HG03354 (cell line): ENCODE results near the gene PHTF1.
"Not testable (repeated sequence)": the region's sequence is repeated elsewhere in the genome, so short reads cannot be mapped to it uniquely, and the experiment has no call there.

Source experiments
- ATAC-seq: cut with Tn5 transposase; IDR thresholded peaks from one replicate; pipeline ENCODE4 v1.9.1; 2021; ENCODE audit warnings: mild to moderate bottlenecking; ENCODE audit not compliant: unreplicated experiment, poor library complexity, severe bottlenecking

Gene PHTF1

DNA sequence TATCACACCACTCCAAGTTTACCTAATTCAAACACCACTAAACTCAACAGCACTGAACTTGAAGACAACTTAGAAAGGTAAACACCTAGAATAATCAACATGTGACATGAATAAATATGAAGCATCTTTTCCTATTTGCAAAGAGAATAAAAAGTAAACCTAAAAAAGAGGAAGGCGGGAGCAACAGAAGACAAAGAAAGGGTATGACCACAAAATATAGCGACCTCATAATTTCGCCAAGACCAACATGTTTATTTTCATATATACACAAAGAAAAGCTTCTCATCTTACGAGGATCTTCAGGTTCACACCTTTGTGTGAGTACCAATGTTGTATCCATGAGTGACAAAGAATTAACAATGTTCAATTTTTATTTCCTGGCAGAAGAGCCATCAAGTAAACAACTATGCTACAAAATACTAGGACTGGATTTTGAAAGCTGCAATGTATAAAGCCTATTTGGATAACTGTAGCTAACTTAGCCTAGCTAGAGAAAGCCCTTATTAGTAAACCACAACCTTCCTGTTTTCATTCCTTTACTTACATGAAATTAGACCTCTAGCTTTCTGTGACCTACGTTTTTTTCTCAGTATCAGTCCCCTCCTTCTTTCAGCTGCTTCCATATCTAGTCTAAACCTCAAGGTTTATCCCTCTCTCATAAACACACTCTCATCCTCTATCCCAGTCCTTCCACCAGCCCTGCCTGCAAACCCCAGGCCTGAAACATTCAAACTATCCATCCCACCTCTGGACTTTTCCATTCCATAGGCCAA lies 21.3 kb upstream of the PHTF1 start:
- peak; percentile 30 for ATAC-seq

GRCh38 chr1:113779542-113779941 lies 20.3 kb upstream of the PHTF1 start:
- no peak for ATAC-seq

- ATAC-seq = no peak
Measured at GRCh38 chr1:113777561-113777960, 18.3 kb upstream of the PHTF1 start.

GRCh38 chr1:113770031-113770430 lies 10.7 kb upstream of the PHTF1 start:
- ATAC-seq = no peak

DNA sequence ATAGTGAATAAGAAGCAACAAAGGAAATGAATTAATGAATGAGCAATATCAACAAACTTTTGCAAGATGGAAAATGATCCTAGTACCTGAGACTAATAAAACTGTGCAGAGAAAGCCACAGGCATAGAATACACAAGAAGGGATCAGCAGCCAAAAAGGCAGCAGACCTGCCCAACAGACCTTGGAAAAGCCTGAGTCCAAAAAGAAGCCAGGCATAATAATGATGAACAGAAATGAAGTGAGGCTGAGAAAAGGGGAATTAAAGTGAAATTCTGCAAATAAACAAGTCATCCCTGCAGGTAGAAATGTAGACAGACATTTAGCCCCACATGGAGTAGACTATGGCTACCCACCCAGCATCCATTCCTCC lies 10.3 kb upstream of the PHTF1 start:
- no peak for ATAC-seq

DNA sequence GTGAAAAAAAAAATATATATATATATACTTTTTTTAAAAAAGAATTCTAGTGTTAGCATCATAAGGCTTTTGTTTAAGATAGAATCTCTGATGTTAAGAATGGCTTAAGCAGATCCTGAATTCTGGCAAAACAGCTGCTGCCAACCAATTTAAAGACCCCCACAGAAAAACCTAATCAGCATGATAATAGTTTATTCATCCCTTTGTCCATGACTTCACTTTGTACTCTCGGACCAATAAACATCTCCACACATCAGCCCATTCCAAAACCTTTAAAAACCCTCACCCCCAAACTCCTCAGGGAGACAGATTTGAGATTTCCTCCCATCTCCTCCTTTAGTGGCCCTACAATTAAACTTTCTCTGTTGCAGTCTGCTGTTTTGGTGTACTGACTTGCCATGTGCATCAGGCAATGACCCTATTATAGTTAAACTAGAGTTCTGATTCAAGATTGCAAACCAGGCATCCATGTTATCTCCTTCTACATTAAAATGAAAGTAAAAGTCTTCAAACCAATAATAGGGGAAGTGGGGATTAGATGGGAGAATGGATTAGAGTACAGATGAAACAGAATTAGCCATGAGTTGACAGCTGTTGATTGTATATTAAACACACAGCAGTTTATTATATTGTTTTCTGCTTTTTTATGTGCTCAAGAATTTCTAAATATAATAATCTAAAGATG lies 9.8 kb upstream of the PHTF1 start:
- no peak for ATAC-seq

DNA sequence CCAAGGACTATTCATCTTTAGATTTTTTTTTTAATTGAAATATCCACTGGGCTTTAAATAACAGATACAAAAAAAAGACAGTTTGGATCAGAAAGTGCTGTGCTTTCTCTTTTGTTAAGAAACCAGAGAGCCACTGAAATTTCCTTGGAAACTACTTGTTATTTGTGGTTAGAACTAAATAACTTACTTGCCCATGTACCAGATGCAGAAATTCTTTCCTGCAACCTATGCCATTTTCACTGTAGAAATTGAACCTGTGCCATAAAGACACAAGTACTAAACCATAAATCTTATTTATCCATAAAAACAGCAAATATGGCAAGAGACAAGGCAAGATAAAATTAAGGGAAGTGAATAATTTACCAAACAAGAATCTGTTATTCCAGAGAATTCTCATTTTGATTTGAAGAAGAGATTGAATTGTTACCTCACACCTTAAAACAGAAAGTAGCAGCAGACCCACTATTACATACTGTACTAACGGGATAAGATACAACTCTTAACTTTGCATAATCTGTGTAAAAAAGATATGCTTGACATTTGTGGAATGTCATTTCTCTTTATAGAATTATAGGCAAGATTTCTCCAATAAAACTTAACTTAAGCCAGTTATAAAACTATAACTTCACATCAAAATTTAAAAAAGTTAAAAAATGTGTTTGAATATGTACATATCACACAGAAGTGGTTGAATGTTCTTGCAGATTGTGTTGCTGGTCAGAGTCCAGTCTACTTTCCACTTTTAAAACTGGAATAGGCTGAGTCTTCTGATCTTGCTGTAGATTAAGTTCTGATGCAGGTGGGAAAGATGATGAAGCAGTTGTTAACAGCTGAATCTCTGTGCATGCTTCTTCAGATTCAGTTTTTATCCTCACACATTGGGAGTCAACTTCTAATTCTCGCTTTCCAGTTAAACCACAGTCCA lies 6.3 kb upstream of the PHTF1 start:
- ATAC-seq = no peak

DNA sequence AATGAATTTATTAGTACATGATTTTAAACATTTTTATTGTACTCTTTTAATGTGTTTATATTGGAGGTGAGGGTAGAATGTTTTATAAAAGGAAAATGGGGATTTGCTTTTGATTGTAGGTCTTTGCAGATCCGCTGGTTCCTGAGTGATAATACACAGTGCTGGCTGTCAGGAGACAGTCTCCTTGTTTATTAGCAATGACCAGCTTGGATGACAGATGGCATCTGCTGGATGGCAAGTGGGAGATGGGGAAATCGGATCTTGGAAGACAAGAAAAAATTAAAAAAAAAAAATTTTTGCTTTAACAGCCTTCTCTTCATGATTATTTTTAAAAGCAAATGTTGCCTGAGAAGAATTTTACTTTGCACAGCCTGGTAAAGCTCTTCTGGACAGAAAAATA lies 4.4 kb upstream of the PHTF1 start:
- ATAC-seq = no peak

DNA sequence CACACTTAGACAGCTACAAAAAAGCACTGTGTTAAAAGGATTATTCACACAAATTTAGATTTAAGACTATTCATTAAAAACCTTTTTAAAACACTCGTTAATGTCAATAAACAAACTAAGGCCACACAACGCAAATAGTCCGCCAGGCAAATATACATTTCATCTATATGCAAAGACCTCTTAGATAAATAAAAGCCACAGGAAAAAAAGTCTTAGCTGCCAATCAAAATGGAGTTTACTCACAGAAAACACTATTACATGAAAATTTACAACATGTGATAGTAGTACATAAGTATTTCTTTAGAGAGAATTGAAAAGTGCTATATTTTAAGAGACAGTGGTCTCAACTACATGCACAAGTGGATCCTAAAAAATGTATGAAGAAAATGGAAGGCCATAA lies 2.7 kb upstream of the PHTF1 start:
- no peak for ATAC-seq

GRCh38 chr1:113760102-113761080 lies 1.1 kb upstream of the PHTF1 start:
- no peak for ATAC-seq

- peak; percentile 68 for ATAC-seq
Measured at GRCh38 chr1:113758631-113759332, 504 bp downstream of the PHTF1 start.

- no peak for ATAC-seq
Measured at GRCh38 chr1:113756461-113756860, 2.8 kb downstream of the PHTF1 start.

- ATAC-seq = not testable (repeated sequence)
Measured at GRCh38 chr1:113753333-113753732, 6.0 kb downstream of the PHTF1 start.

DNA sequence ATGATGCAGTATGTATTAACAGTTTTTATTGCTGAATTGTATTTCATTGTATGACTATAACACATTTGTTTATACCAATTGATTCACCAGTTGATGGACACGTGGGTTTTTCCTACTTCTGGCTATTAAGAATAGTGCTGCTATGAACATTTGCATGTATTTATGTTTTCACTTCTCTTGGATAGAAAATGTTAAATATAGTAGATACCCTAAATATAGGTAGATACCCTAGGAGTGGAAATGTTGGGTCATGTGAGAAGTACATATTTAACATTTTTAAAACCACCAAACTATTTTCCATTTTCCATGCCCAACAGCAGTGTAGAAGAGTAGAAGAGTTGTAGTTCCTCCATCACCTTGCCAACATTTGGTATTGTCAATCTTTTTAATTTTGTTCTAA lies 7.8 kb downstream of the PHTF1 start:
- ATAC-seq = no peak

DNA sequence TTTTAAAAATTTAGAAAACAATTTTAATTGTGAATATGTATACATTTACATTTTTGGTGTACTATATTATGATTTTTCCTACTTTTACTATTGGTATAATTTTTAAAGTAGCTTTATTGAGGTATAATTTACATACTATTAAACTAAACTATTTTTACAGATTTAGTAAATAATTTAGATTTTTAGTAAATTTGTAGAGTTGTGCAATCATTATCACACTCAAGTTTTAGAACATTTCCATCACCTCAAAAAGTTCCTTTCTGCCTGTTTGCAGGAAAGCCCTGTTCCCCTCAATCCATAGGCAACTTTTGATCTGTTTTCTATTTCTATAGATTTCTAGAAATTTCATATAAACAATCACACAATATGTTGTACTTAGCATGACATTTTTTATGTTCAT lies 8.2 kb downstream of the PHTF1 start:
- ATAC-seq = no peak

DNA sequence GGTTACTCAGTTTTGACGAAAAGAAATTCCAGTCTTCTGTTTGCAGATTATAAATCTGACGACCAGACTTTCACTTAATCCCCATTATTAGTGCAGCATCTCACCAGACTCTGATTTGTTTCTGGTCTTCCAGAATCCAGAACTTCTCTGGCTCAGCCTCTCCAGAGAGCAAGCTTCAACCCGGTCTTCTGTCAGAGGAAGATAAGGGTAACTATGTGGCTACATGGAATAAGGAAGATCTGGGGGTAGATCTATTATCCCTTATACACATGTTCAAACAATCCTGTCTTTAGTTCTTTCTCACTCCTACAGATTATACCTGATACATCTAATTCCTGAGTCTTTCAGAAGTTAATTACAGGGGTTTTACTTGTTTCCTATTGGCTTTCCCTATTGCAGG lies 9.9 kb downstream of the PHTF1 start:
- no peak for ATAC-seq

GRCh38 chr1:113747376-113747775 lies 11.9 kb downstream of the PHTF1 start:
- no peak for ATAC-seq

- no peak for ATAC-seq
Measured at GRCh38 chr1:113745425-113745824, 13.9 kb downstream of the PHTF1 start.

DNA sequence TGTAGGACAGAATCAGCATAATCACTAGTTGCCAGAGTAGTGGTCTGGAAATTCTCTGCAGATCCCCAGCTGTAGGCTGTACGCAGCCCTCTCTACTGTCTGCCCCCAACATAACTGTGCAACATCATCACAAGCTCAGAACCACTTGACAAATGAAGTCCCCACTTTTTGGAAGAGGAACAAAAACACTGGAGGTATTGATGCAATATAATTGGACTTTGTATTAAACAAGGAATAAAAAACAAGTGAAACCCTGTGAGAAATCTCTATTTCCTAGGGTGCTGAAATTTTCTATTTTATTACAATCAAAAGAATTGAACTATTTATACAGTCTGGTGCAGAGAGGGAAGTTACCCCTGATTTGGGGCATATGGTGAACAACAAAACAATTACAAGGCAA lies 15.2 kb downstream of the PHTF1 start:
- ATAC-seq = no peak
